ENCODE measurements around the gene IFFO2.

Gene IFFO2

DNA sequence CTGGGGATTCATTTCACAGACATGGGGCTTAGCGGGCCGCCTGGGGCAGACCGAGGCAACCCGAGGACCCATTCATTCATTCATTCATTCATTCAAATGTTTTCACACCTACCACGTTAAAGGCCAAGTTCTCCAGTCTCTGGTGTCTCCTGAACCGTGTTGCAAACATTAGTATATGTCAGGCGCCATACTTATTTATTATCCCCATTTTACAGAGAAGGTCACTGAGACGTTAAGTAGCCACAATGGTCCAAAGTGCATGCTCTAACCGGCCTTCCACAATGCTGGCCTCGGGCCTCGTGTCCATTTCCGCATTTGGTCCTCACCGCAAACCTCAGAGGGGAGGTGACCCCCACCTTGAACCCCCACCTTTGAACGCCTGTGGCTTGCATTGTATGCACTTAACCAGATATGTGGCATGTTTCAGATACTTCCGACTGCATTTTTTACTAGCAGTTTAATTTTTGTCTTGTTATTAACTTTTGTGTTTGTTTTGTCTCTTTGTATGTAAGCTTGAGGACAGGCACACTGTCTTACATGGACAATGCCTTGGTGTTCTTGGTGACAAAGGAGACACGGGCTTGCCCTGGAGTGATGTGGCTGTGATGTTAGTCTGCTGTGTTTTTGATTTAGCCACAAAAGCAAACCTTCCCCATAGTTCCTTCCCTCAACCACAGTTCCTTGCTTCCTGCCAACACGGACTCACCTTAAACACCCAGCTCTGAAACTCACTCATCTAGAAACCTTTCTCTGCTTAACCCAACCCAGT is 1.2 kb upstream of the IFFO2 start:
- peak overlapping the region; percentile 68 for H3K4me3 ChIP-seq (ENCODE audit: low read length)
- DNase-seq (ENCODE audit: low read depth) = no peak

DNA sequence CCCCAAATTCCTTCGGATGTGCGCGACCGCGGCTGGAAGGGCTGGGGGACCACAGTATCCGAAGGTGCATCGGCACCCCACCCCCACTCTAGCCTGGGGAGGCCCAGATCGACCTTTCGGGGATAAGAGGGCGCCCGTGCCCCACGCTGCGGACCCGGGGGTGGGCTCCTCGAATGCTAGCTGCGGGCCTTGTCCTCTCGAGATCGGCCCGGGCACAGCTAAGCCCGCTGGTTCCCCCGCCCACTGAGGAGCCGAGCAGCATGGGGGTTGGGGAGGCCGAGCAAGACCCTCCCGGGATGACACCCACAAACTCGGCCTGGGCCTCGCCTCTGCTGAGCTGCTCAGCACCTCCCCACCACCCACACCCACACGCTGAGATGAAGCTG is 653 bp upstream of the IFFO2 start:
- H3K4me3 ChIP-seq (ENCODE audit: low read length) = peak overlapping the region; percentile 68
- no peak for TF ChIP-seq CTCF (conservative IDR thresholded peaks at IDR 0.05; ENCODE audit: low read depth, low read length)
- no peak for DNase-seq (ENCODE audit: low read depth)

More for the DNA sequence above, 1.2 kb upstream of the IFFO2 start:
- no peak for TF ChIP-seq CTCF (conservative IDR thresholded peaks at IDR 0.05; ENCODE audit: low read depth, low read length)

DNA sequence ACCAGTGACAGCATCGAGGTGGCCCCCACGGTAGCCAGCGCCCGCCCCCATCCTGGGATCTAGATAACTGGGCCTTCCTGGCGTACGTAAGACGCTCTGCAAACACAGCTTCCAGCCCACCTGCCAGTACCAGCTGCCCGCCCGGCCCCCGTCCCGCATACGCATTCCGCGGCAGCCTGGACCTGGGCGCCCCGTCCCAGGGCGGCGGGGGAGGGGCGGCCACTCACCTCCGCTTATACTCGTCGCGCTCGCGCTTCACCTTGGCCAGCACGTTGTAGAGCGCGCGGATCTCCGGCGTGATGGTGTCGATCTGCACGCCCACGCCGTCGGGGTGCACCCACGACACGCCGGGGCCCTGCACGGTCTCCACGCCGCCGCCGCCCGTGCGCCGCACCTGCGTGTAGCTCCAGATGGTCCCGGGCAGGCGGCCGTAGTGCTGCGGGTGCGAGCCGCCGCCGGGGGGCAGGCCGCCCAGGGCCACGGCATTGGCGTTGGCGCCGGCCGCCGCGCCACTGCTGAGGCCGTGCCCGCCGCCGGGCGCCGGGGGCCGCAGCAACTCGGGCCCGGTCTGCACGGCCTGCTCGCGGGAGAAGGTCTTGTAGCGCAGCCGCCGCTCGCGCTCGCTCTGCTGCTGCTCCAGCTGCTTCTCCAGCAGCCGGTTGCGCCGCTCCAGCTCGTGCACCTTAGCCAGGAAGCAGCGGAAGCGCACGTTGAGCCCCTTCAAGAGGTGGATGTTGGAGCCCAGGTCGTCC is 859 bp downstream of the IFFO2 start:
- H3K4me3 ChIP-seq (ENCODE audit: low read length) = peak overlapping the region; percentile 59
- no peak for TF ChIP-seq CTCF (conservative IDR thresholded peaks at IDR 0.05; ENCODE audit: low read depth, low read length)
- DNase-seq (ENCODE audit: low read depth) = no peak

DNA sequence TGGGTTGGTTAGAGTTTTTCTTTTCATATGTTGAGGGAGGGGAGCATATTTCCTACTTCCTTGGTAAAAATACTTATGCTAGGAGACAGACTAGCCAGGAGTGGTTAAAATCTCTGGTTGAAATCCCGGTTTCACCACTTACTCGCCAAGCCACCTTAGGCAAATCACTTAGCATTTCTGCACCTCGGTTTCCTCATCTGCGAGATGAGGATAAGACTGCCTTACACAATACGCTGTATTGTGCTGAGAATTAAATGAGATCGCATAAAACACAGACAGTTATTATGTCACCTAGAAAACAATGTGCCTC is 1.4 kb downstream of the IFFO2 start:
- DNase-seq (ENCODE audit: low read depth) = no peak
- no peak for TF ChIP-seq CTCF (conservative IDR thresholded peaks at IDR 0.05; ENCODE audit: low read depth, low read length)
- peak overlapping the region; percentile 59 for H3K4me3 ChIP-seq (ENCODE audit: low read length)

DNA sequence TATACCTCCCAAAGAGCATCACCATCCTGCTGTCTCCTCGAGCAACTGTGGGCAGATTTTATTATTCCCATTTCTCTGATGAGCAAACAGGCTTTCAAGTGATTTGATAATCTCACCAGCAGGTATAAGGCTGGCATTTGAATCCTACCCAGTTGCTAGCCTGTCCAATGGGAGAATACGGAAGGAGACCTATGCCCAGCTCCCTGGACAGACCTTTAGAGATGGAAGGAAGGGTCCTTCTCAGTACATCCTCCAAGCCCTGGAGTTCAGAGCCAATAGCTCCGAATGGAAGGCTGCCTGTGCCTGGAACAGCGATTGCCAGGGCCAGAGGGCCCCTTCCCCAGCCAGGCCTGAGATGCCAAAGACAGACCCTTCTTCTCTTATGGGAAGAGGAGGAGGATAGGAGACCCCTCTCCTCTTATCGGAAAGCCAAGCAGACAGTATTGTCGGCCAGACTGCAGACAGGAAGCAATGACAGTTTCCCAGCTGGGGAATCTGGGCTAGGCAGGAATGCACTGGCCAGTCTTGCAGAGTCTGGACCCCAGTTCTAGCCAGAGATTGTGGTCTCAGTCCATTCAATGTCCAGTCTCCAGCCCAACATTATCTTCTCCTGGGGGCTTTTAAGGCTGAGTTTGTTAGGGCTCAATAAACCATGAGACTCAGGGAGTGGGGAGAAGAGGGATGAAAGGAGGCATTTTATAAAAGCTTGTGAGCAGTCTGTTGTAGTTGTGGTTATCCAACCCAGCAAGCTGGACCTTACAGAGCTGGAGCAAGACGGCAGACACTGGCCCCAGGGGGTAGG is 2.0 kb downstream of the IFFO2 start:
- no peak for TF ChIP-seq CTCF (conservative IDR thresholded peaks at IDR 0.05; ENCODE audit: low read depth, low read length)
- DNase-seq (ENCODE audit: low read depth) = no peak
- H3K4me3 ChIP-seq (ENCODE audit: low read length) = peak overlapping the region; percentile 59

DNA sequence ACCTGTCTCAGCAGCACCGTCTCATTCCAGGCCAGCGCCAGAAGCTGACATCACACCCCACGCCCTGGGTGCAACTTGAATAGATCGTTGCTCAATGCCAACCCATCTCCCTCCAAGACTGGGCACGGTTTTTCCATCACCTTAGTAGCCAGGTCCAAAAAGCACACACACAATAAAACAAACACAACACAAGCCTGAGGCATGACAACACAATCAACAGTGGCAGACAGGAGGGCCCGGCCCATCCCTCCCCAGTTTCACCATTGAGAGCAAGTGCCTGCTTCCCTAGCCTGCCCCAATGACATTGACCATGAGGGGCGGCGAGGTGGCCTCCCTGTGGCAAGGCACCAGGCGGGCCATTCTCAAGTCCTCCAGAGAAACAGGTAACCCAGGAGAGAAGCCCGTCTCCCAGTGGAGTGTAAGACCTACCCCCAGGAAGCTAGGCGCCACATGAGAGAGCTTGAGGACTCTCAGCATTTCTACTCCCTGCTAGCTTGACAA is 2.7 kb downstream of the IFFO2 start:
- TF ChIP-seq CTCF (conservative IDR thresholded peaks at IDR 0.05; ENCODE audit: low read depth, low read length) = no peak
- no peak overlapping the region for H3K4me3 ChIP-seq (ENCODE audit: low read length)
- DNase-seq (ENCODE audit: low read depth) = no peak
